ENCODE data around the gene GPHN. TPM values are rescaled to one million over a fixed set of nuclear protein-coding genes. Genes with fewer than 3 reads are reported as not detected.
A peak's percentile ranks its signal among the peaks of the same experiment; 100 is the strongest.

The GPHN gene
- 10 to 100 TPM; 10.7 to 47.0 (median 28.2) TPM for total RNA-seq

DNA sequence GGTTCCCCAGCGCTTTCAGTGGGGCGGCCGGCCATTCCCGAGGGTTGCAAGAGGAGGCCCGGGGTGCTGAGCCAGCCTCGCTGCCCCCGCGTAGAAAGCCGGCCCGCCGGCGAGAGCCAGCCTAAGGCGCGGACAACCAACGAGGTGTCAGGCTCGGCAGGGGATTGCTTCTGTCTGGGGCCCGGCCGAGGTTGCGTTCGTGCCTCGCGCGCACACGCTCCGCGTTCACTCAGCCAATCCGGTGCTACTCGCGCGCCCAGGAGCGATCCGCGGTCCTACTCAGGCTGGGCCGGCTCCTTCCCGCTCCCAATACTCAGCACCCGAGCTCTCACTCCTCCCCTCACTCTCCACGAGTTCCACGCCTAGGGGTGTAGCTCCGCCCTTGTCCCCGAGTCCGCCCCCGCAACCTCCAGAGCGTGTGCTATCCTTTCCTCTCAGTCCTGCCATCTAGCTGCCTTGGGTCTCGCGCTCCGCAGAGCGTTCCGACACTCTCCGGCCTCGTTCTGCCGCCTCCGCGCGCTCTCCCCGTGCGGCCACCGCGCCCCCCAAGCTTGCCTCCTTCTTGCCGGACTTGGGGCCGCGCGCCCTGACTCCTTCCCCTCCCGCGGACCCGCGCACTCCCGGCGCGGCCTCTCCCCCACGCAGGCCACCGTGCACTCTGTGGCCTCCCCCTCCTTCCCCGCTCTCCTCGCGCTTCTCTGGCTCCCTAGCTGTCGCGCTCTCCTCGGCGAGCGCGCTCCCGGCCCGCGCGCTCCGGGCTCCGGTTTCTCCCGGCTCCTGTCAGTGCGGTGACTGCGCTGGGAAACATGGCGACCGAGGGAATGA, at the start of gene GPHN:
GPHN (plus strand) TSS at position 426 of the 825 bp plus-strand sequence.
- H3K27ac ChIP-seq = peak within 1 kb of the TSS; percentile 78 to 92 (median 88)
- no peaks in the 10 kb centered on the region for H3K36me3 ChIP-seq
- no peaks in the 10 kb centered on the region for H3K27me3 ChIP-seq
- DNase-seq = peak; percentile 87 to 97 (median 97)
- TF ChIP-seq POLR2A (IDR thresholded peaks at IDR 0.05) = peak; percentile 65 to 89
- TF ChIP-seq, protein P1, sequence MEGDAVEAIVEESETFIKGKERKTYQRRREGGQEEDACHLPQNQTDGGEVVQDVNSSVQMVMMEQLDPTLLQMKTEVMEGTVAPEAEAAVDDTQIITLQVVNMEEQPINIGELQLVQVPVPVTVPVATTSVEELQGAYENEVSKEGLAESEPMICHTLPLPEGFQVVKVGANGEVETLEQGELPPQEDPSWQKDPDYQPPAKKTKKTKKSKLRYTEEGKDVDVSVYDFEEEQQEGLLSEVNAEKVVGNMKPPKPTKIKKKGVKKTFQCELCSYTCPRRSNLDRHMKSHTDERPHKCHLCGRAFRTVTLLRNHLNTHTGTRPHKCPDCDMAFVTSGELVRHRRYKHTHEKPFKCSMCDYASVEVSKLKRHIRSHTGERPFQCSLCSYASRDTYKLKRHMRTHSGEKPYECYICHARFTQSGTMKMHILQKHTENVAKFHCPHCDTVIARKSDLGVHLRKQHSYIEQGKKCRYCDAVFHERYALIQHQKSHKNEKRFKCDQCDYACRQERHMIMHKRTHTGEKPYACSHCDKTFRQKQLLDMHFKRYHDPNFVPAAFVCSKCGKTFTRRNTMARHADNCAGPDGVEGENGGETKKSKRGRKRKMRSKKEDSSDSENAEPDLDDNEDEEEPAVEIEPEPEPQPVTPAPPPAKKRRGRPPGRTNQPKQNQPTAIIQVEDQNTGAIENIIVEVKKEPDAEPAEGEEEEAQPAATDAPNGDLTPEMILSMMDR (IDR thresholded peaks at IDR 0.05) = peak in 4 of 6 experiments; percentile 27 to 38 (median 32)
- H3K4me1 ChIP-seq = peaks cover 0 to 7% (median 0%) of the 10 kb centered on the region in 4 donors
- H3K4me3 ChIP-seq = peak within 1 kb of the TSS; percentile 73 to 88 (median 80)
- no peaks in the 10 kb centered on the region for H3K9me3 ChIP-seq

DNA sequence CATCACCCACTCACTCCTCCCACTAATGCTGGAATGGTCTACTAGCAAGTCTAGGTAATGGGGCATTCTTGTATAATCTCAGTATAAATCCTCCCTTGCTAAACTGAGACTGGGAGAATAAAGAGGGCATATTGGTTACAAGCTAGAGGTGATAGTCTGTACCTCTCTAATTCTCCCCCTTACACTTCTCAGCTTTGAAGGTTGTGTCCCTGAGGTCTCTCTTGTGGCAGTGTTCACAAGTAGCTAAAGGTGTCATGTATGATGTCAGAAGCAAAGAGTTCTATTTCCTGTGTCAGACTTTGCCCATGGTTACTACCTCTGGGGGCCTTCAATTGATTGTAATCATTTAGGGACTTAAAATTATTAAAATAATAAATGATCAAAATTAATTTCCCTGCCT, 48.3 kb upstream of the GPHN start:
- no peak for DNase-seq
- H3K4me1 ChIP-seq = no peaks in the 10 kb centered on the region
- no peaks in the 10 kb centered on the region for H3K27me3 ChIP-seq
- H3K9me3 ChIP-seq = no peaks in the 10 kb centered on the region
- TF ChIP-seq POLR2A (IDR thresholded peaks at IDR 0.05) = no peak
- TF ChIP-seq, protein P1 (IDR thresholded peaks at IDR 0.05) = no peak
- no peak overlapping the region for H3K27ac ChIP-seq
- no peaks in the 10 kb centered on the region for H3K36me3 ChIP-seq
- no peak overlapping the region for H3K4me3 ChIP-seq

DNA sequence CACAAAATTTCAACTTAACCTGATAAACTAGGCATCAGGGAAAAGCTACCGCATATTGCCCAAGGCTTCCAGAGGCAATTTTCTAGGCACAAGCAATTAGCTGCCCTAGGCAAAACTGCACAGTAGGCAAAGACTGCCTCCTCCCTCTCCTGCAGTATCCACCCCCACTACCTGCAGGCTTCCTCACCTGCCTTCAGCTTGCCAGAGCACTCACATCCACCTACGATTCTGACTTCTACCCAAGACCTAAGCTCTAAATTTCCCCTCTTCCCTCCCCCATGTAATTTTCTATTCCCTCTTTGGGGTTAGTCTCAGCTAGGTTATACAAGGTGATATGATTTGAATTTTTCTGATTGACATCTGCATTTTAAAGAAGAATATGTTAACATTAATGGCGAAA, 43.7 kb upstream of the GPHN start:
- H3K27me3 ChIP-seq = no peaks in the 10 kb centered on the region
- TF ChIP-seq, protein P1 (IDR thresholded peaks at IDR 0.05) = no peak
- TF ChIP-seq POLR2A (IDR thresholded peaks at IDR 0.05) = no peak
- H3K9me3 ChIP-seq = no peaks in the 10 kb centered on the region
- DNase-seq = no peak
- H3K4me3 ChIP-seq = no peak overlapping the region
- H3K4me1 ChIP-seq = no peaks in the 10 kb centered on the region
- H3K27ac ChIP-seq = no peak overlapping the region
- no peaks in the 10 kb centered on the region for H3K36me3 ChIP-seq

DNA sequence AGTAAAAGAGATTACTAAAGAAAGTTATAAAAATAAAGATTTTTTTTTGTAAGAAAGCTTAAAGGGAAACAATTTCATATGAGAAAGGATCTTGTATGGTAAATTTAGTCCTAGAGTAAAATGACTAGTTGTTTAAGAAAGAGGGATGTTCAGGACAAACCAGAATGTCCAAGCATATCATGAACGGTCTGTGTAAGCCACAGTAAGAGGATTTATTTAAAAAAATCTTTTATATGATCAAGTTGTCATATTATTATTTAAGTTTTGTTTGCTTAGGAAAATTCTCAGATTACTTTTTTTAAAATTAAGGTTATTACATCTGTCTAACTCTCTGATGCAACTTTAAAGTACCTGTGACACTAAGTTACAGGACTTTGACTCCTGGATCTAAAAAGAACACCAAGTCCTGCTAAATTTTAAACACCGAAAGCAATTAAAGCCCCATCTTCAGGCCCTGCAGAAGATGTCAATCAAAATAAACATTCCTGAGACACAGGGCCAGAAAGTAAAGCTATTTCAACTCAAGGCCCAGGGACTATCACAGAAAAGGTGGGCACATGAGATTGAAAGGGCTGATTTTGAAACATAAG, 39.1 kb upstream of the GPHN start:
- Histone ChIP-seq H3K27me3 (no peaks in the 10 kb centered on the region), H3K36me3 (no peaks in the 10 kb centered on the region), H3K4me1 (no peaks in the 10 kb centered on the region), H3K9me3 (peaks cover 0 to 3% (median 0%) of the 10 kb centered on the region in 4 donors), H3K4me3 (no peak overlapping the region), H3K27ac (no peak overlapping the region)
- TF ChIP-seq, protein P1 (IDR thresholded peaks at IDR 0.05) = no peak
- TF ChIP-seq POLR2A (IDR thresholded peaks at IDR 0.05) = no peak
- no peak for DNase-seq

DNA sequence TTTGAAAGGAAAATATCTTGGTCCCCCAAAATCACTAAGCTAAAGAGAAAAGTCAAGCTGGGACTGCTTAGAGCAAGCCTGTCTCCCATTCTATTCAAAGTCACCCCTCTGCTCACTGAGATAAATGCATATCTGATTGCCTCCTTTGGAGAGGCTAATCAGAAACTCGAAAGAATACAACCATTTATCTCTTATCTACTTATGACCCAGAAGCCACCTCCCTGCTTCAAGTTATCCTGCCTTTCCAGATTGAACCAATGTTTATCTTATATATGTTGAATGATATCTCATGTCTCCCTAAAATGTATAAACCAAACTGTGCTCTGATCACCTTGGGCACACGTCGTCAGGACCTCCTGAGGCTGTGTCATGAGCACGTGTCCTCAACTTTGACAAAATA, 36.4 kb upstream of the GPHN start:
- no peak for DNase-seq
- H3K4me1 ChIP-seq = no peaks in the 10 kb centered on the region
- H3K27ac ChIP-seq = no peak overlapping the region
- no peaks in the 10 kb centered on the region for H3K36me3 ChIP-seq
- no peak for TF ChIP-seq POLR2A (IDR thresholded peaks at IDR 0.05)
- TF ChIP-seq, protein P1 (IDR thresholded peaks at IDR 0.05) = no peak
- H3K9me3 ChIP-seq = peaks cover 0 to 3% (median 0%) of the 10 kb centered on the region in 4 donors
- no peaks in the 10 kb centered on the region for H3K27me3 ChIP-seq
- H3K4me3 ChIP-seq = no peak overlapping the region

Measured in Peyer's patch (tissue), 4 donors.